PC-9 (cell line): ENCODE results near the gene CES2. TPM values are rescaled to one million over a fixed set of nuclear protein-coding genes. Genes with fewer than 3 reads are reported as not detected.

Source experiments
- BruUV-seq: library from RNA; stranded (reverse); fragments of 400-500 nt; replicated peaks from 2 replicates; lab custom pipeline; 2021; lab: Mats Ljungman, UMichigan
- CTCF ChIA-PET: fragments of 300-600 bp; sonication (Branson Sonifier 250); formaldehyde crosslinking; loops from one replicate; lab custom pipeline; 2022; ENCODE audit warnings: antibody characterized with exemption; lab: Charles Lee
- POLR2A ChIA-PET: fragments of 300-600 bp; sonication (Branson Sonifier 250); formaldehyde crosslinking; loops from one replicate; lab custom pipeline; 2022; ENCODE audit warnings: antibody characterized with exemption; ENCODE audit not compliant: unreplicated experiment; lab: Charles Lee
- DNase-seq, 2 experiments: peaks; one replicate each; pipeline versions ENCODE4 v3.0.0 to v3.0.0-alpha.2; 2015 to 2022; ENCODE audit warnings: mixed read lengths in 1 of 2
- H2AFZ ChIP-seq: fragments of 200-600 bp; sonication (generic); 2 replicates; pipeline ENCODE4 v1.8.1; 2017; ENCODE audit warnings: antibody characterized with exemption
- H3F3A ChIP-seq: fragments of 200-600 bp; sonication (generic); 2 replicates; pipeline ENCODE4 v1.8.1; 2017; ENCODE audit warnings: antibody characterized with exemption, mild to moderate bottlenecking, low read depth; ENCODE audit not compliant: insufficient read depth
- H3K27ac ChIP-seq: fragments of 200-600 bp; sonication (generic); 2 replicates; pipeline ENCODE4 v1.6.1; 2016; ENCODE audit warnings: mixed run types
- H3K27me3 ChIP-seq: fragments of 200-600 bp; sonication (generic); 2 replicates; pipeline ENCODE4 v1.6.1; 2016; ENCODE audit warnings: low read depth, mixed run types; ENCODE audit not compliant: insufficient read depth
- H3K36me3 ChIP-seq: fragments of 200-600 bp; sonication (generic); 2 replicates; pipeline ENCODE4 v1.6.1; 2016; ENCODE audit warnings: low read depth, mixed run types
- H3K4me1 ChIP-seq: fragments of 200-600 bp; sonication (generic); replicated peaks from 2 replicates; pipeline ENCODE4 v1.6.1; 2016; ENCODE audit warnings: mixed run types; ENCODE audit not compliant: insufficient read depth
- H3K4me2 ChIP-seq: fragments of 200-600 bp; sonication (generic); 2 replicates; pipeline ENCODE4 v1.6.1; 2017; ENCODE audit warnings: mixed run types
- H3K4me3 ChIP-seq: fragments of 200-600 bp; sonication (generic); 2 replicates; pipeline ENCODE4 v1.6.1; 2016; ENCODE audit warnings: mixed run types
- H3K79me2 ChIP-seq: fragments of 200-600 bp; sonication (generic); 2 replicates; pipeline ENCODE4 v1.6.1; 2017; ENCODE audit warnings: low read depth, mixed run types
- H3K9me2 ChIP-seq: fragments of 200-600 bp; sonication (generic); 2 replicates; pipeline ENCODE4 v1.8.1; 2017; ENCODE audit warnings: mild to moderate bottlenecking; ENCODE audit not compliant: insufficient read depth
- H3K9me3 ChIP-seq: fragments of 200-600 bp; sonication (generic); 2 replicates; pipeline ENCODE4 v1.8.1; 2016; ENCODE audit warnings: low read depth; ENCODE audit not compliant: insufficient read depth
- H4K20me1 ChIP-seq: fragments of 200-600 bp; sonication (generic); 2 replicates; pipeline ENCODE4 v1.8.1; 2017; ENCODE audit not compliant: insufficient read depth
- EZH2 ChIP-seq: fragments of 200-600 bp; sonication (generic); IDR thresholded peaks from 2 replicates; pipeline ENCODE4 v1.8.0; 2017; ENCODE audit warnings: antibody characterized with exemption, low read depth
- intact Hi-C: fragments of 100-400 bp; cut with micrococcal nuclease; formaldehyde crosslinking; loops from one replicate; pipeline ENCODE4 v1.10.0; 2022; ENCODE audit not compliant: unreplicated experiment
- total RNA-seq: library from RNA; stranded (reverse); gene quantifications from 2 replicates; pipeline ENCODE4 v1.2.3, GENCODE V29; 2021
- TF ChIP-seq, protein P1 (sequence below): fragments of 200-600 bp; sonication (generic); conservative IDR thresholded peaks from 2 replicates; pipeline ENCODE4 v1.6.1; 2017; ENCODE audit warnings: mixed run types, antibody characterized with exemption, mild to moderate bottlenecking, moderate library complexity

Gene CES2
- total RNA-seq, 1 experiment from 2014 or later: 32.8 TPM

DNA sequence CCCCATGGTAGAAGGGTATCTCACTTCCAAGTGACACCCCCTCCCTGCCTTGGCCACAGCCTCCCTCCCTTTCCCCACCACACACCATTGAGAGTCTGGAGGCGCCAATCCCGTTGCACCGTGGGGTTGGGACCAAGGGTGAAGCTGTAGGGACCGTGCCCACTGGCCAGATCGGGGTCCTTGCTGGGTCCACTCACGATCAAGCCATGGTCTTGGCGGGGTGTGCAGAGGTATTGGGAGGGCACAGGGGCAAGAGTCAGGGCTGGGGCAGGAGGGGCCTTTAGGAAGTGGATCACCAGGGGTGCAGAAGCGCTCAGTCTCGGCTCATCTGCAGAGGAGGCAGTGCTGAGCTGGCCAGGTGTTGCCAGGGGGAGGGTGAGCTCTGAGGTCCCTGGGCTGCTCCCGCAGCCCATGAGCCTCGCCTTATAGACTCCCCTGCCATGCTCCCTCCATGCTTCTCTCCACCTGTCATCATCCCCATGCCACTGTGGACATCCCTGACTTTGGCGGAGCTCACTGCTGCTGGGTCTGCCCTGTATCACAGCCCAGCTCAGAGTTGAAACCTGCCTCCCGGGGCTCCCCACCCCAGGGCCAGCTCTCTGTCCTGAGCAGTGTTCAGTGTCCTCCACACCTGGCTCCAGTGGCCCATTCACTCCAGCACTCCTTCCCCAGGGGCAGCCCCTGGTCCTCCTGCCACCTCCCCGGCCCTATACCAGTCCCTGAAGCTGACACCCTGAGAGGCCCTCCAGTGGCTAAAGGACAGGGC lies 25.0 kb upstream of the CES2 start:
- Histone ChIP-seq H3K4me2 (peak overlapping the region; percentile 53; the same call in 1 of the 2 replicates), H4K20me1 (no peaks in the 10 kb centered on the region), H3K27ac (no peak overlapping the region), H3K9me3 (no peaks in the 10 kb centered on the region), H3K9me2 (no peaks in the 10 kb centered on the region), H3K27me3 (no peaks in the 10 kb centered on the region), H2AFZ (no peak overlapping the region), H3F3A (no peaks in the 10 kb centered on the region), H3K4me1 (peaks cover 17% of the 10 kb centered on the region), H3K36me3 (no peaks in the 10 kb centered on the region), H3K79me2 (no peaks in the 10 kb centered on the region), H3K4me3 (no peak overlapping the region)
- POLR2A ChIA-PET: no interaction called here
- CTCF ChIA-PET: interaction anchor here (0.5 kb wide), 1 partner anchor 31 kb away, joined by 7 read pairs; no protein-coding TSS in a partner anchor
- intact Hi-C loops: no loop called here
- BruUV-seq: no TSS peak
- DNase-seq: no peak
- TF ChIP-seq, protein P1, sequence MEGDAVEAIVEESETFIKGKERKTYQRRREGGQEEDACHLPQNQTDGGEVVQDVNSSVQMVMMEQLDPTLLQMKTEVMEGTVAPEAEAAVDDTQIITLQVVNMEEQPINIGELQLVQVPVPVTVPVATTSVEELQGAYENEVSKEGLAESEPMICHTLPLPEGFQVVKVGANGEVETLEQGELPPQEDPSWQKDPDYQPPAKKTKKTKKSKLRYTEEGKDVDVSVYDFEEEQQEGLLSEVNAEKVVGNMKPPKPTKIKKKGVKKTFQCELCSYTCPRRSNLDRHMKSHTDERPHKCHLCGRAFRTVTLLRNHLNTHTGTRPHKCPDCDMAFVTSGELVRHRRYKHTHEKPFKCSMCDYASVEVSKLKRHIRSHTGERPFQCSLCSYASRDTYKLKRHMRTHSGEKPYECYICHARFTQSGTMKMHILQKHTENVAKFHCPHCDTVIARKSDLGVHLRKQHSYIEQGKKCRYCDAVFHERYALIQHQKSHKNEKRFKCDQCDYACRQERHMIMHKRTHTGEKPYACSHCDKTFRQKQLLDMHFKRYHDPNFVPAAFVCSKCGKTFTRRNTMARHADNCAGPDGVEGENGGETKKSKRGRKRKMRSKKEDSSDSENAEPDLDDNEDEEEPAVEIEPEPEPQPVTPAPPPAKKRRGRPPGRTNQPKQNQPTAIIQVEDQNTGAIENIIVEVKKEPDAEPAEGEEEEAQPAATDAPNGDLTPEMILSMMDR: no peak
- TF ChIP-seq EZH2: no peak

DNA sequence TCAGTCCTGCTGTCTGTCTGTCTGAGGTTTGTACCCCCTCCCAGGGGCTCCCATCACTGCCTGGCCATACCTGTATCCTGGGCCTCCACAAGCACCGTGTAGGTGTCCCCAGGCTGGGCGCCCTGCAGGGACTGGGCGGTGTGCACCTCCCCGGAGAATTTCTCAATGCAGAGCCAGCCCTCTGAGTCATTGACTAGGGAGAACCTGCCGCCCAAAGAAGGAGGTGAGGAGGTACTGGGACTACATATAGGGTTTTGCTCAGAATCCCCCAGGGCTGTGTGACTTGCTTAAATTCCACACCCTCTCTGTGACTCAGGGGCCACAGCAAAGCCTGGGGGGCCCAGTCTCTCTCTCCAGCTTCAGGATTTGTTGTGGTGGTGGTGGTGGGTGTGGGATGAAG lies 24.2 kb upstream of the CES2 start:
- Histone ChIP-seq H3K27me3 (no peaks in the 10 kb centered on the region), H3F3A (no peaks in the 10 kb centered on the region), H2AFZ (no peak overlapping the region), H3K4me1 (peaks cover 17% of the 10 kb centered on the region), H3K27ac (peak overlapping the region; percentile 33; the same call in 1 of the 2 replicates), H3K79me2 (no peaks in the 10 kb centered on the region), H3K4me2 (peak overlapping the region; percentile 53), H3K36me3 (no peaks in the 10 kb centered on the region), H3K4me3 (no peak overlapping the region), H4K20me1 (no peaks in the 10 kb centered on the region), H3K9me2 (no peaks in the 10 kb centered on the region), H3K9me3 (no peaks in the 10 kb centered on the region)
- DNase-seq: peak; percentile 43 to 74
- POLR2A ChIA-PET: no interaction called here
- no TSS peak for BruUV-seq
- TF ChIP-seq EZH2: no peak
- TF ChIP-seq, protein P1: no peak
- intact Hi-C loops: no loop called here
- CTCF ChIA-PET: interaction anchor here (0.5 kb wide), 1 partner anchor 32 kb away, joined by 7 read pairs; no protein-coding TSS in a partner anchor

DNA sequence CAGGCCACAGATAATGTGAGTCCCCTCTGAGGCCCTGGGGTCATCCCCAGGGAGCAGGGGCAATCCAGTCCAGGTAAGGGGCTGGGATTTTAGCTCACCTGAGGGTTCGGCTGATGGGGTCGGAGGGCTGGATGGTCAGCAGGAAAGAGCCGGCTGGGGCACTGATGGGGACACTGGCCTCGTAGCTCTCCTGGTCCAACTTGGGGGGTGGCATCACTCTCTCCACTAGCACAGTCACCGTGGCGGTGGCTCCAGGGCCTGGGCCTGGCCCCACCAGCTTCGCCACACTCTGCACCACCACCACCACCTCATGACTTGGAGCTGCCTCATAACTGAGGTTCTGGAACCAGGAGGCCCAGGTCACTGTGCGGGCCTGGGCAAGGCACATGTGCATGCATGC lies 23.5 kb upstream of the CES2 start:
- Histone ChIP-seq H3F3A (no peaks in the 10 kb centered on the region), H3K27me3 (no peaks in the 10 kb centered on the region), H2AFZ (no peak overlapping the region), H3K4me2 (peak overlapping the region; percentile 53), H3K9me2 (no peaks in the 10 kb centered on the region), H3K79me2 (no peaks in the 10 kb centered on the region), H4K20me1 (no peaks in the 10 kb centered on the region), H3K36me3 (no peaks in the 10 kb centered on the region), H3K4me3 (no peak overlapping the region), H3K4me1 (peaks cover 17% of the 10 kb centered on the region), H3K9me3 (no peaks in the 10 kb centered on the region), H3K27ac (no peak overlapping the region)
- intact Hi-C loops: no loop called here
- no TSS peak for BruUV-seq
- DNase-seq: no peak
- CTCF ChIA-PET: no interaction called here
- POLR2A ChIA-PET: no interaction called here
- TF ChIP-seq, protein P1: no peak
- no peak for TF ChIP-seq EZH2
